GM23338 (cell line): ENCODE results near the gene ATP9B.

Experiments used
- CREB1 ChIP-seq: fragments of 250-450 bp; sonication (Bioruptor Pico); IDR thresholded peaks from 2 replicates; pipeline ENCODE4 v1.5.0; 2020; ENCODE audit warnings: low read depth, mild to moderate bottlenecking, moderate library complexity
- CTCF ChIP-seq, 2 experiments: fragments of 200-600 bp in 1 of 2; sonication (generic) in 1 of 2; conservative IDR thresholded peaks; 2 replicates each; pipeline versions ENCODE4 v1.5.1 to v1.6.1; 2016 to 2017; ENCODE audit warnings: antibody characterized with exemption in 2 of 2, low read depth in 2 of 2, mild to moderate bottlenecking in 2 of 2, moderate library complexity in 1 of 2
- EZH2 ChIP-seq: fragments of 200-600 bp; sonication (generic); IDR thresholded peaks from one replicate; pipeline ENCODE4 v1.8.0; 2017; ENCODE audit warnings: antibody characterized with exemption, mild to moderate bottlenecking, low read depth; ENCODE audit not compliant: unreplicated experiment
- EZH2phosphoT487 ChIP-seq: fragments of 200-600 bp; sonication (generic); IDR thresholded peaks from one replicate; pipeline ENCODE4 v1.8.1; 2018; ENCODE audit warnings: antibody characterized with exemption; ENCODE audit not compliant: unreplicated experiment
- POLR2AphosphoS5 ChIP-seq: IDR thresholded peaks from 2 replicates; pipeline ENCODE4 v1.6.1; 2016; ENCODE audit warnings: antibody characterized with exemption, low read depth
- STAT1 ChIP-seq: IDR thresholded peaks from one replicate; pipeline ENCODE4 v1.6.1; 2016; ENCODE audit warnings: antibody characterized with exemption; ENCODE audit not compliant: unreplicated experiment
- TF ChIP-seq, protein P1 (sequence below): fragments of 250-450 bp; sonication (Bioruptor Pico); IDR thresholded peaks from 2 replicates; pipeline ENCODE4 v1.5.0; 2020; ENCODE audit warnings: mild to moderate bottlenecking, moderate library complexity

DNA sequence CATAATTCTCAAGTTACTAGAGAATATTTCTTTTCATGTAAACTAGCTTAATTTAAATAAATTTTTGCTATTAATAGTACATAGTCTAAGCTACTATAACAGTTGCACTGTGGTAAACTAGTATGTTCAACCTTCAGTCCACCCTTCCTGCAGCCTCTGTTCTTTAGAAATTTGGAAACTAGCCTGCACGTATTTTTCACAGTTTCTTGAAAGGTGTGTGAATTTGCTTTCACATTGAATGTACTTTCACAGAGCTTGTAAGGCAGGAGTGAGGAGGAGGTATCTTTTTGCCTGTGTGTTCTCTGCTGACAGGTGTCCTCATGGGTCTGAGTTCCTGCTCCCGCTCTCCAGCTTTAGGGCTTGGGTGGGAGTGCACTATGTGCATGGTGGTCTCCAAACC, 117.5 kb downstream of the ATP9B start:
- TF ChIP-seq CTCF (conservative IDR thresholded peaks at IDR 0.05; ENCODE audit: low read depth in 2 of 2) (no peak), POLR2AphosphoS5 (no peak), STAT1 (no peak), CREB1 (no peak), EZH2 (no peak), EZH2phosphoT487 (no peak)
- TF ChIP-seq, protein P1, sequence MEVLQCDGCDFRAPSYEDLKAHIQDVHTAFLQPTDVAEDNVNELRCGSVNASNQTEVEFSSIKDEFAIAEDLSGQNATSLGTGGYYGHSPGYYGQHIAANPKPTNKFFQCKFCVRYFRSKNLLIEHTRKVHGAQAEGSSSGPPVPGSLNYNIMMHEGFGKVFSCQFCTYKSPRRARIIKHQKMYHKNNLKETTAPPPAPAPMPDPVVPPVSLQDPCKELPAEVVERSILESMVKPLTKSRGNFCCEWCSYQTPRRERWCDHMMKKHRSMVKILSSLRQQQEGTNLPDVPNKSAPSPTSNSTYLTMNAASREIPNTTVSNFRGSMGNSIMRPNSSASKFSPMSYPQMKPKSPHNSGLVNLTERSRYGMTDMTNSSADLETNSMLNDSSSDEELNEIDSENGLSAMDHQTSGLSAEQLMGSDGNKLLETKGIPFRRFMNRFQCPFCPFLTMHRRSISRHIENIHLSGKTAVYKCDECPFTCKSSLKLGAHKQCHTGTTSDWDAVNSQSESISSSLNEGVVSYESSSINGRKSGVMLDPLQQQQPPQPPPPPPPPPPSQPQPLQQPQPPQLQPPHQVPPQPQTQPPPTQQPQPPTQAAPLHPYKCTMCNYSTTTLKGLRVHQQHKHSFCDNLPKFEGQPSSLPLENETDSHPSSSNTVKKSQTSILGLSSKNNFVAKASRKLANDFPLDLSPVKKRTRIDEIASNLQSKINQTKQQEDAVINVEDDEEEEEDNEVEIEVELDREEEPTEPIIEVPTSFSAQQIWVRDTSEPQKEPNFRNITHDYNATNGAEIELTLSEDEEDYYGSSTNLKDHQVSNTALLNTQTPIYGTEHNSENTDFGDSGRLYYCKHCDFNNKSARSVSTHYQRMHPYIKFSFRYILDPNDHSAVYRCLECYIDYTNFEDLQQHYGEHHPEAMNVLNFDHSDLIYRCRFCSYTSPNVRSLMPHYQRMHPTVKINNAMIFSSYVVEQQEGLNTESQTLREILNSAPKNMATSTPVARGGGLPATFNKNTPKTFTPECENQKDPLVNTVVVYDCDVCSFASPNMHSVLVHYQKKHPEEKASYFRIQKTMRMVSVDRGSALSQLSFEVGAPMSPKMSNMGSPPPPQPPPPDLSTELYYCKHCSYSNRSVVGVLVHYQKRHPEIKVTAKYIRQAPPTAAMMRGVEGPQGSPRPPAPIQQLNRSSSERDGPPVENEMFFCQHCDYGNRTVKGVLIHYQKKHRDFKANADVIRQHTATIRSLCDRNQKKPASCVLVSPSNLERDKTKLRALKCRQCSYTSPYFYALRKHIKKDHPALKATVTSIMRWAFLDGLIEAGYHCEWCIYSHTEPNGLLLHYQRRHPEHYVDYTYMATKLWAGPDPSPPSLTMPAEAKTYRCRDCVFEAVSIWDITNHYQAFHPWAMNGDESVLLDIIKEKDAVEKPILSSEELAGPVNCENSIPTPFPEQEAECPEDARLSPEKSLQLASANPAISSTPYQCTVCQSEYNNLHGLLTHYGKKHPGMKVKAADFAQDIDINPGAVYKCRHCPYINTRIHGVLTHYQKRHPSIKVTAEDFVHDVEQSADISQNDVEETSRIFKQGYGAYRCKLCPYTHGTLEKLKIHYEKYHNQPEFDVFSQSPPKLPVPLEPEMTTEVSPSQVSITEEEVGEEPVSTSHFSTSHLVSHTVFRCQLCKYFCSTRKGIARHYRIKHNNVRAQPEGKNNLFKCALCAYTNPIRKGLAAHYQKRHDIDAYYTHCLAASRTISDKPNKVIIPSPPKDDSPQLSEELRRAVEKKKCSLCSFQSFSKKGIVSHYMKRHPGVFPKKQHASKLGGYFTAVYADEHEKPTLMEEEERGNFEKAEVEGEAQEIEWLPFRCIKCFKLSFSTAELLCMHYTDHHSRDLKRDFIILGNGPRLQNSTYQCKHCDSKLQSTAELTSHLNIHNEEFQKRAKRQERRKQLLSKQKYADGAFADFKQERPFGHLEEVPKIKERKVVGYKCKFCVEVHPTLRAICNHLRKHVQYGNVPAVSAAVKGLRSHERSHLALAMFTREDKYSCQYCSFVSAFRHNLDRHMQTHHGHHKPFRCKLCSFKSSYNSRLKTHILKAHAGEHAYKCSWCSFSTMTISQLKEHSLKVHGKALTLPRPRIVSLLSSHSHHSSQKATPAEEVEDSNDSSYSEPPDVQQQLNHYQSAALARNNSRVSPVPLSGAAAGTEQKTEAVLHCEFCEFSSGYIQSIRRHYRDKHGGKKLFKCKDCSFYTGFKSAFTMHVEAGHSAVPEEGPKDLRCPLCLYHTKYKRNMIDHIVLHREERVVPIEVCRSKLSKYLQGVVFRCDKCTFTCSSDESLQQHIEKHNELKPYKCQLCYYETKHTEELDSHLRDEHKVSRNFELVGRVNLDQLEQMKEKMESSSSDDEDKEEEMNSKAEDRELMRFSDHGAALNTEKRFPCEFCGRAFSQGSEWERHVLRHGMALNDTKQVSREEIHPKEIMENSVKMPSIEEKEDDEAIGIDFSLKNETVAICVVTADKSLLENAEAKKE: no peak
